ENCODE results near the gene BTBD2.
"Not testable (repeated sequence)": the region's sequence is repeated elsewhere in the genome, so short reads cannot be mapped to it uniquely, and the experiment has no call there.

BTBD2 gene

GRCh38 chr19:2039959-2040646 is 24.6 kb upstream of the BTBD2 start:
- DNase-seq (ENCODE audit: low read depth): no peak

- DNase-seq (ENCODE audit: low read depth): no peak
These were observed 23.8 kb upstream of the BTBD2 start for GRCh38 chr19:2039089-2039958.

- no peak for DNase-seq (ENCODE audit: low read depth)
These were observed 23.0 kb upstream of the BTBD2 start for GRCh38 chr19:2038284-2039088.

- no peak for DNase-seq (ENCODE audit: low read depth)
These were observed 22.2 kb upstream of the BTBD2 start for GRCh38 chr19:2037651-2038255.

- DNase-seq (ENCODE audit: low read depth): no peak
These were observed 20.9 kb upstream of the BTBD2 start for GRCh38 chr19:2036424-2036823.

- DNase-seq (ENCODE audit: low read depth): no peak
These were observed 20.1 kb upstream of the BTBD2 start for GRCh38 chr19:2035590-2035991.

GRCh38 chr19:2034729-2035589 is 19.4 kb upstream of the BTBD2 start:
- peak; percentile 48 for DNase-seq (ENCODE audit: low read depth)

- DNase-seq (ENCODE audit: low read depth): not testable (repeated sequence)
These were observed 18.7 kb upstream of the BTBD2 start for GRCh38 chr19:2034253-2034652.

GRCh38 chr19:2033825-2034159 is 18.3 kb upstream of the BTBD2 start:
- no peak for DNase-seq (ENCODE audit: low read depth)

- no peak for DNase-seq (ENCODE audit: low read depth)
These were observed 17.8 kb upstream of the BTBD2 start for GRCh38 chr19:2033115-2033824.

GRCh38 chr19:2032296-2032941 is 16.9 kb upstream of the BTBD2 start:
- DNase-seq (ENCODE audit: low read depth): no peak

GRCh38 chr19:2027361-2027760 is 11.8 kb upstream of the BTBD2 start:
- DNase-seq (ENCODE audit: low read depth): no peak

- no peak for DNase-seq (ENCODE audit: low read depth)
These were observed 11.3 kb upstream of the BTBD2 start for GRCh38 chr19:2026770-2027169.

- no peak for DNase-seq (ENCODE audit: low read depth)
These were observed 6.8 kb upstream of the BTBD2 start for GRCh38 chr19:2022289-2022688.

GRCh38 chr19:2021453-2022140 is 6.1 kb upstream of the BTBD2 start:
- DNase-seq (ENCODE audit: low read depth): no peak

- DNase-seq (ENCODE audit: low read depth): no peak
These were observed 3.2 kb upstream of the BTBD2 start for GRCh38 chr19:2018752-2019151.

- DNase-seq (ENCODE audit: low read depth): no peak
These were observed 710 bp upstream of the BTBD2 start for GRCh38 chr19:2016041-2016807.

- DNase-seq (ENCODE audit: low read depth): no peak
These were observed 545 bp downstream of the BTBD2 start for GRCh38 chr19:2014731-2015607.
